OCI-LY3 (cell line): ENCODE data around the gene QSOX2.

Experiments used
- EZH2phosphoT487 ChIP-seq: fragments of 200-600 bp; shearing (Covaris generic); IDR thresholded peaks from 2 replicates; pipeline ENCODE4 v1.6.1; 2018; ENCODE audit warnings: antibody characterized with exemption, mixed run types, low read depth
- TF ChIP-seq, protein P1 (sequence below): fragments of 200-600, 300-600 bp; sonication (generic); IDR thresholded peaks from 2 replicates; pipeline ENCODE4 v1.5.1; 2014; ENCODE audit warnings: antibody characterized with exemption, low read length, low read depth

DNA sequence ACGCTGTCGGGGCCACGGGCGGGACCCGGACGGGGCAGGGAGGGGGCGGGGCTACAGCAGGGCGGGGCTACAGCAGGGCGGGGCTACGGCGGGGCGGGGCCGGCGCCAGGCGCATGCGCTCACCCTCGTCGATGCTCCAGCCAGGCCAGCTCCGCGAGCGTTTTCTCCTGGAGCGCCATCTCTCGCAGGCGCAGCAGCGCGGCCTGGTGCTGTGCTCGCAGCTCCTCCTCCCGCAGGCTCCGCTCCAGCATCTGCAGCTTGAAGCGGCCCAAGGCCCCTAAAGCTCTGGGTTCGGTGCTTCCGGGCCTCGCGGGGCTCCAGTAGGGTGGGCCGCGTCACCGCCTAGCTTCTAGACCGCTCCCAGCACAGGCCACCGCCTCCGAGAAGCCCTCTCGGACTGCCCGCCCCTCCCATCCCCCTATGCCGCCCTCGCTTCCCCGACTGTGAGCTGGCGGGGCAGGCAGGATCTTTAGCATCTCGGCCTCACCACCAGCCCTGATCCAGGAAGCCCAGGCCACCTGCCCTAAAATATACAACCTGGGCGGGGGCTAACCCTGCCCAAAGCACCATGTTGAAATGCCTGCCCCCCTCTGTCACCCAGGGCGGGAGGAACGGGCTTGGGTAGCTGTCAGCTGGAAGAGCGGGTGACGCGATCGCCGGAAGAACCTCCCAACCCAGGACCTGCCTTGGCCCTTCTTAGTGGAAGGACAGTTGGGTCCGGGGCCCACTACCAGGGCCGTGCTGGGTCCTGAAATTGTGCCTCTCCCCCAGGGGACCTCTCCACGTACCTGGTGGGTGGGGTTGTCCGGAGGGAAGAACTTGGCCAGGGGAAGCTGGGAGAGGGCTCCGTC, 21.9 kb upstream of the QSOX2 start:
- TF ChIP-seq, protein P1, sequence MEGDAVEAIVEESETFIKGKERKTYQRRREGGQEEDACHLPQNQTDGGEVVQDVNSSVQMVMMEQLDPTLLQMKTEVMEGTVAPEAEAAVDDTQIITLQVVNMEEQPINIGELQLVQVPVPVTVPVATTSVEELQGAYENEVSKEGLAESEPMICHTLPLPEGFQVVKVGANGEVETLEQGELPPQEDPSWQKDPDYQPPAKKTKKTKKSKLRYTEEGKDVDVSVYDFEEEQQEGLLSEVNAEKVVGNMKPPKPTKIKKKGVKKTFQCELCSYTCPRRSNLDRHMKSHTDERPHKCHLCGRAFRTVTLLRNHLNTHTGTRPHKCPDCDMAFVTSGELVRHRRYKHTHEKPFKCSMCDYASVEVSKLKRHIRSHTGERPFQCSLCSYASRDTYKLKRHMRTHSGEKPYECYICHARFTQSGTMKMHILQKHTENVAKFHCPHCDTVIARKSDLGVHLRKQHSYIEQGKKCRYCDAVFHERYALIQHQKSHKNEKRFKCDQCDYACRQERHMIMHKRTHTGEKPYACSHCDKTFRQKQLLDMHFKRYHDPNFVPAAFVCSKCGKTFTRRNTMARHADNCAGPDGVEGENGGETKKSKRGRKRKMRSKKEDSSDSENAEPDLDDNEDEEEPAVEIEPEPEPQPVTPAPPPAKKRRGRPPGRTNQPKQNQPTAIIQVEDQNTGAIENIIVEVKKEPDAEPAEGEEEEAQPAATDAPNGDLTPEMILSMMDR = peak; percentile 35
- no peak for TF ChIP-seq EZH2phosphoT487
